ENCODE data around the gene LYPLA2.
"Not testable (repeated sequence)": the region's sequence is repeated elsewhere in the genome, so short reads cannot be mapped to it uniquely, and the experiment has no call there.

Gene LYPLA2

GRCh38 chr1:23801338-23801748, 10.4 kb downstream of the LYPLA2 start:
- no peak for DNase-seq (ENCODE audit: low spot score)

DNA sequence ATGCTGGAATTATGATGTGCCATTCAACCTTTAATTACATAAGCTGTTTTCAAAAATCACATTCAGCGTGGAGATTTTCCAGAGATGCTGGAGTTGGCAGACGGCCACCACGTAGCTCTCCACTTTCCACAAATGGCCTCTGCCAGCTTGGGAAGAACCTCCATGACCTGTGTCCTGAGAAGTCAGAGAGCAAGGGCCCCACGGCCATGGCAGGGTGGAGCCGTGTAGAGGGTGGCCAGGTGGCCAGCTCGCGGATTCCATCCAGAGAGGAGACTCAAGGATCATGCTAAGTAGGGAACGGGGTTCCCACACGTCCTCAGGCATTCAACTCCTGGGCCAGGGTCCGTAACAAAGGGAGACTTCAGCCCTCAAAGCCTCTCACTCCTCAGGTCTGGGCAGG, 10.9 kb downstream of the LYPLA2 start:
- DNase-seq (ENCODE audit: low spot score) = no peak

DNA sequence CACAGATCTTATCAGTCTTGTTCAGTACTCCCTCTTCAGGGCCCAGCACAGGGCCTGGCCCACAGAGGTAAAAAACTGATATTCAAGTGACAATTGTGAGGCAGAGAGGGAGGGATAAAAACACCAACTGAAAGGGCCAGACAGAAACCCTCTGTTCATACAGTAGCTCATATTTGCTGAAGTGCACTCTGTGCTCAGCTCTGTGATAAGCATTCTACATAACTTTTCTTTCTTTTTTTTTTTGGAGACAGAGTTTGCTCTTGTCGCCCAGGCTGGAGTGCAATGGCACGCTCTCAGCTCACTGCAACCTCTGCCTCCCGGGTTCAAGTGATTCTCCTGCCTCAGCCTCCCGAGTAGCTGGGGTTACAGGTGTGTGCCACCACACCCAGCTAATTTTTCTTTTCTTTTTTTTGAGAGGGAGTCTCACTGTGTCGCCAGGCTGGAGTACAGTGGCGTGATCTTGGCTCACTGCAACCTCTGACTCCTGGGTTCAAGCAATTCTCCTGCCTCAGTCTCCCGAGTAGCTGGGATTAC, 11.9 kb downstream of the LYPLA2 start:
- DNase-seq (ENCODE audit: low spot score) = not testable (repeated sequence)

- no peak for DNase-seq (ENCODE audit: low spot score)
Observed at GRCh38 chr1:23803674-23804073, 12.7 kb downstream of the LYPLA2 start.

DNA sequence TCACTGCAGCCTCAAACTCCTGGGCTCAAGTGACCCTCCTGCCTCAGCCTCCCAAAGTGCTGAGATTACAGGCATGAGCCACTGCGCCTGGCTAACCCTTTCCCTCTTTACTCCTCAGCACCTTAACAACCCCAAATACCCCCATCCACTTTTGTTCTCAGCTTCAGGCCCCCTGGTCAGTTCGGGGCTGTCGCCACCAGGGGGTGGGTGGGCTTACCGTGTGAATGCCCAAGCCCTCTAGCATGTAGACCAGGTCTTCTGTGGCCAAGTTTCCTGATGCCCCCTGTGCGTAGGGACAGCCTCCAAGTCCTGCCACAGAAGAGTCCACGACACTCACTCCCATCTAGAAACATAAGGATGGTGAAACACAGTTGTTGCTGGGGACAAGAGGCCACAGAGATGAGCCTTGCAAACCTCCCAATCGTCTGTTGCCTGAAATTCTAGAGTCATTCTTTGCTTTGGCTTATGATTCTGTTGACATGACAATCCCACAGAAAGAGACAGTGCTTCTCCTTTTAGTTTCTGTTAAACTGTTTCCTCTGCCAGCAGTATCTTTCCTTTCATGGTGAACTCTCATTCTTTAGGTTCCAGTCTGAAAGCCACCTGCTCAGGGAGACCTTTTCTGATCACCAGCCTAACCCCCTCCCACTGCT, 13.4 kb downstream of the LYPLA2 start:
- DNase-seq (ENCODE audit: low spot score) = no peak

- no peak for DNase-seq (ENCODE audit: low spot score)
Observed at GRCh38 chr1:23805025-23805424, 14.1 kb downstream of the LYPLA2 start.

DNA sequence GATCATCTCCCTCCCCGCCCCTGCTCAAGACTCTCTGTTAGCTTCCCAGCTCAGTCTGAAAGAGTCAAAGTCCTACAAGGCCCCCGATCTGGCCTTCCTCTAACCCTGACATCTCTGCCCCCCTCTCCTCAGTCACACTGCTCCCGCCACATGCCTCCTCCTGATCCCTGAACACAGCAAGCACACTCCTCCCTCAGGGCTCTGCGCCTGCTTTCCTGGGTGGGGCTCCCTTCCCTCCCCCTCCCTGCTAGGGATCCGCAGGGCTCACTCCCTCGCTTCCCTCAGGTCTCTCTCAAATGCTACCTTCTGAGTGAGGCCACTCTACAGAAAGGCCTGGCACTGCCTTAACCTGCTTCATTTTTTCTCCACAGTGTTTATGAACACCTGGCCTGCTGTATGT, 15.3 kb downstream of the LYPLA2 start:
- no peak for DNase-seq (ENCODE audit: low spot score)

- no peak for DNase-seq (ENCODE audit: low spot score)
Observed at GRCh38 chr1:23807453-23807852, 16.5 kb downstream of the LYPLA2 start.

DNA sequence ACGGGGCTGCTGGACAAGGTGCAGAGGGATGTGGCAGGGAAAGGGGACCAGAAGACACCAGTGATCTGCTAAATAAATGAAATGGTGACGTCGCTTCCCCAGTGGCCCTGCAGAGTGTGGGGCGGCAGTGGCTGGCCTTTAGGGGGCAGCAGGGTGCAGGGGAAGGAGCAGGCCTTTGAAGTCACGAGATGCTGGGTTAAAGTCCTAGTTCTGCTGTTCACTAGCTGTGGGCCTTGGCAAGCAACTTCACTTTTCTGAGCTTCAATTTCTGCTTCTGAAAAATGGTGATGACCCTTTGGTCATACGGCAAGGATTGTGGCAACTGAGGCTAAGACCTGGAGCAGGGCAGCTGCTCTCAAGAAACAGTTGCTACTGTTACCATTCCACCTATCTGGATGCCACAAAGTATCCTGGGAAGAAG, 18.8 kb downstream of the LYPLA2 start:
- peak; percentile 78 for DNase-seq (ENCODE audit: low spot score)

DNA sequence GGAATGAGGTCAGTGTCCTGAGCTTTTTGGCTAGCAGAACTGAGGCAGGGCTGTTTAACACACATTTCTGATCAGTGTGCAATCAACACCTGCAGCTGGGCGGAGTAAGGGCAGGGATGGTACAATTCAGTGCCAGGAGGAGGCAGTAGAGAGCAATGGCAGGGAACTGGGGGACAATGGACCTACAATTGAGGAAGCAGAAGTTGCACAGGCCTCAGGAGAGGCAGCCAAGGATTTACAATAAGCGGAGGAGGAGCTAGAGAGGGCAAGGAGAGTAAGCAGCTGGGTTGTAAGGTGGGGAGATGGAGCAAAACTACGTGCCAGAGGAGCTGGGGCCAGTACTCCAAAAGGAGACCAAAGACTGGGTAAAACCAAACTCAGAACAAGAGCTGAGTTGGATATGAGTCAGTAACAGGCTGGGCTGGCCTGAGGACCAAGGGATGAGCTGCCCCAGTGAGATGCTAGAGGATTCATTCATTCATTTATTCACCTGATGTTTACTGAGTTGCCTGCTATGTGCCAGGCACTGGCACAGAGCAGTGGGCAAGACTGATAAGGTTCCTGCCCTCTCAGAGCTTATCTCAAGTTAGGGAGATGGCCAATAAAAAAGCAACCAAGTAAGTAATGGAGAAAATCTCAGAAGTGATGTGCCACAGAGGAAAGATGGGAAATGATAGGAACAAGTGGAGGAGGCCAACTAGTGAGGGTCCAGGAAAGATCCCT, 20.0 kb downstream of the LYPLA2 start:
- no peak for DNase-seq (ENCODE audit: low spot score)

- DNase-seq (ENCODE audit: low spot score) = no peak
Observed at GRCh38 chr1:23814016-23814415, 23.1 kb downstream of the LYPLA2 start.

GRCh38 chr1:23816361-23816760, 25.4 kb downstream of the LYPLA2 start:
- no peak for DNase-seq (ENCODE audit: low spot score)

DNA sequence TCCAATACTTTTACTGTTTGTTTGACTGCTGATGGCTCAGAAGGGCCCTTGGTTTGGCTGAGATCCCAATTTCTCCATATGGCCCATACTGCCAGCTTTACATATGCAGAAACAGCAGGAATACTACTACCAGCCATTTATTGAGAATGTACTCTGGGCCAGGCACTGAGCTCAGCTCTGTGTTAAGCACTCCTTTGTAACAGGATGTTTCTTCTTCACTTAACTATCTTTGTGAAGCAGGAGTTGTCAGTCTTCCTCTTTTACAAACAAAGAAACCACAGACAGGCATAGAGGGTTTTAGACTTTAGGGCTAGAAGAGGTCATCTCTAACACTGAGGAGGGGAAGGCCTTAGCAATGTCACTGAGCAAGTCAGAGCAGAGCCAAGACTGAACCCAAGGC, 26.0 kb downstream of the LYPLA2 start:
- DNase-seq (ENCODE audit: low spot score) = no peak

DNA sequence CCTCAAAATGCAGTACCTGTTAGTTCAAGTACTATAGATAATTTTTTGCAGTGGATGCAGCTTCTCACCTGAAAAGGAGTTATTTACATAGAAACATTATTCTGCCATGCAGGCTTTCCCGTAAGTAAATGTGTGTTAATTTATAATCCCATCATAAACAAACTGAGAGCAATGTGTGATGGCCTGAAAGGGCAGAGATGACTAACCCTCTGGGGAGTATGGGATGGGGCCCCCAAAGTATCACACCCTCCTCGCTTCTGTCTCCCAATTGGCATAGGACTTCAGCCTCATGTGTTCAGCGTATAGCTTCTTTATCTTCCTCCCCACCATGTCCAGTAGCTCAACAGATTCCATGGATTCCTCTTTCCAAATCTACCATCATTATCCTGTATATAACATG, 26.7 kb downstream of the LYPLA2 start:
- no peak for DNase-seq (ENCODE audit: low spot score)

GRCh38 chr1:23823767-23824166, 32.8 kb downstream of the LYPLA2 start:
- DNase-seq (ENCODE audit: low spot score) = no peak

- no peak for DNase-seq (ENCODE audit: low spot score)
Observed at GRCh38 chr1:23824711-23825075, 33.7 kb downstream of the LYPLA2 start.

DNA sequence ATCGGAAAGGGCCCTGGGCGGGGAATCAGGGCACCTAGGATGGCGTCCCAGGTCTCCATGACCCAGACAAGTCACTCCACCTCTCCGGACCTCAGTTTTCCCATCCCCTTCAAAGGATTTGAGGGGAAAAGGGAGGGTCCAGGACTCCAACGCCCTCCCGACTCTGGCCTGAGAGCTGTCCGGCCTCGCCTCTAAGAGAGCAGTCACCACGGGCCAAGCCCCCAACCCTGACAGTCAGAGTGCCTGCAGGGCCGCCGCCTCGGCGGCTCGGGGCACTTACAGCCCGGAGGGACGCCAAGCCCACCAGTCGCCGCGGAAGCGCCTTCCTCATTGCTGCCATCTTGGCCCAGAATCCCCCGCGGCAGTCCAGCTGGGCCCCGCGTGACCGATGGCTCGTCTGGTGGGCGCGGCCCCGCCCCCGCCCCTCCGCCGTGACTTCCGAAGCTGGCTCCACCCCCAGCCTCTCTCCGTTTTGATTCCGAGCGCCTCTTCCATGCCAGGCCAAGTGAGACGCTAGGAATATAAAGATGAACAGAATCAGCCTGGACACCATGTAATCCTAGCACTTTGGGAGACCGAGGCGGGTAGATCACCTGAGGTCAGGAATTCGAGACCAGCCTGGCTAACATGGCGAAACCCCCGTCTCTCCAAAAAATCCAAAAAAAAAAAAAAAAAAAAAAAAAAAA, 34.3 kb downstream of the LYPLA2 start, which contains the start of gene HMGCL:
HMGCL (minus strand) TSS at position 354 of the 686 bp plus-strand sequence; CDS start at position 340, 14 bp downstream.
- peak; percentile 86 for DNase-seq (ENCODE audit: low spot score)

DNA sequence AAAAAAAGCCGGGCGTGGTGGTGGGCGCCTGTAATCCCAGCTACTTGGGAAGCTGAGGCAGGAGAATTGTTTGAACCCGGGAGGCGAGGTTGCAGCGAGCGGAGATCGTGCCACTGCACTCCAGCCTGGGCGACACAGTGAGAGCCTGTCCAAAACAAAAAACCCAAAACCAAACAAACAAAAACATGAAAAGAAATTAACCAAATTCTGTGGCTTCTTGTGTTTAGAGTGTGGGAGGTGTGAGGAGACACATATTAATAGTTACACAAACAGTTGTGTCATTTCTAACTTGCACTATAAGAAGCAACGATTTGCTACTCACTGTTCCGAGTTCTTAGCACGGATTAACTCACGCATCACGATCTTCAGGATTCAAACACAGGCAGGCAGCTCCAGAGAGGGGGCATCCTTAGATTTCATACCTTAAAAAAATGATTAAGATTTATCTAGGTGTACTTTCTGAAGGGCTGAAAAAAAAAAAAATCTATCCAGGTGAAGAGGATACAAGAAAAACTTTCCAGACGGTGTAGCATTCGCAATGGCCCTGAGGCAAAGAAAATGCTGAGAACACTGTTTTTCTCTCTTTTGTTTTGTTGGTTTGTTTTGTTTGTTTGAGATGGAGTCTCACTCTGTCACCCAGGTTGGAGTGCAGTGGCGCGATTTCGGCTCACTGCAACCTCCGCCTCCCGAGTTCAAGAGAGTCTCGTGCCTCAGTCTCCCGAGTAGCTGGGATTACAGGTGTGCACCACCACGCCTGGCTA, 35.0 kb downstream of the LYPLA2 start:
- DNase-seq (ENCODE audit: low spot score) = no peak

- not testable (repeated sequence) for DNase-seq (ENCODE audit: low spot score)
Observed at GRCh38 chr1:23826590-23826989, 35.6 kb downstream of the LYPLA2 start.

DNA sequence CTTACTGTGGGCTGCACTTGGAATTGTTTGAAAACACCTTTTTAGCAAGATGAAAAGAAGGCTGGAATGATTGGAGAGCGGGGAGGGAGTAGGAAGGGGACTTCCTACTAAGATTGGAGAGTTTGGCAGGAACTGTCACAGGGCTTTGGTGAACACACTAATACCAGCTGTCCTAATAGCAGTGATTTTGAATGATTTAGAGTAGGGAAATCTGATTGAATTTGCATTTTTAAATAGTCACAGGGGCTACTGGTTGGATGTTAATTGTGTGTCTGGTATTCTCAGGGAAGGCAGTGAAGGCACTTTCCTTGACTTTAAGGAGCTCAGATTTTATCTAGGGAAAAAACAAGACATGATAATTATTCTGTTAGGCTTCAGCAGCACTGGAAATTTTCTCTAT, 36.8 kb downstream of the LYPLA2 start:
- no peak for DNase-seq (ENCODE audit: low spot score)

DNA sequence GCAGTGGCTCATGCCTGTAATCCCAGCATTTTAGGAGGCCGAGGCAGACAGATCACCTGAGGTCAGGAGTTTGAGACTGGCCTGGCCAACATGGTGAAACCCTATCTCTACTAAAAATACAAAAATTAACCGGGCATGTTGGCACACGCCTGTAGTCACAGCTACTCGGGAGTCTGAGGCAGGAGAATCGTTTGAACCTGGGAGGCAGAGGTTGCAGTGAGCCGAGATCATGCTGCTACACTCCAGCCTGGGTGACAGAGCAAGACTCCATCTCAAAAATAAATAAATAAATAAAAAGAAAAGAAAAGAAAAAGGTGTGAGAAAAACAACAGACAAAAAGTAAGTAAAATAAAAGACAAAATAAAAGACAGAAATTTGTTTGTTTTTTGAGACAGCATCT, 43.2 kb downstream of the LYPLA2 start:
- not testable (repeated sequence) for DNase-seq (ENCODE audit: low spot score)

DNA sequence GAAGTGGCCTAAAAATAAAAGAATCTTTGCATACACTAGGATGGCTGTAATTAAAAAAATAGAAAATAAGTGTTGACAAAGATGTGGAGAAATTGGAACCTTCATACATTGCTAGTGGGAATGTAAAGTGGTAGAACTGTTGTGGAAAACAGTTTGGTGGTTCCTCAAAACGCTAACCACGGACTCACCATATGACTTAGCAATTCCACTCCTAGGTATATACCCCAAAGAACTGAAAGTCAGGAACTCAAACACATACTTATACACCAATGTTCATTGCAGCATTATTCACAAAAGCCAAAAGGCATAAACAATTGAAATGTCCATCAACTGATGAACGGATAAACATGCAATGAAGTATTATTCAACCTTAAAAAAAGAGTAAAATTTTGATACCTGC, 45.1 kb downstream of the LYPLA2 start:
- DNase-seq (ENCODE audit: low spot score) = no peak
